Measurements from ENCODE around the gene MCM7. TPM values are rescaled to one million over a fixed set of nuclear protein-coding genes. Genes with fewer than 3 reads are reported as not detected.

Gene MCM7
- total and polyA plus RNA-seq, 2 of the 13 experiments (the other 11 are each of a cell fraction or from before 2014, with no cell fraction given) = 84.5 to 214 TPM

DNA sequence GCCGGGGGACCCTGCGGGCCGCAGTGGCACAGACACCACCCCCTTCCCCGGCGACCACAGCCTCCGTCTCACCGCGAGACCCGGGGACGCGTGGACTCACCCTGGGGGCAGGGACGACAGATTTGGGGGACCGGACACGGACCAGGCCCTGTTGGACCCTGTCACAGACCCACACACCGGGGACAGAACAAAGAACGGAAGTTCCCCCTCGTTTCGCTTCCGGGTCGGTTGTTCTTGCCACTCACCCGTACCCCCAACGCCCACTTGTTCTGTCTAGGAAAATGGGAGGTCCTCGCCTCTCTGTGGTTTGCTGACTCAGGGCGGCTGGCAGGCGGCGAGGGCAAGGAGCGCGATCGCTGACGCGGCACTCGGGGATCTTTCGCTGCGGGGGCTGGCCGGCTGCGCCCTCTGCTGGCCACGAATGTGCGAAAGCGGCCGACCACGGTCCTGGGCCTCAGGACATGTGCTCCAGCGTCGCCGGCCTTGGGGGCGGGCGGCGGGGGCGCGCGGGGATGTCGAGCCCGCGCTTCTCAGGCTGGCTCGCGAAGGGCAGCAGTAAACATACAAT, 19.6 kb downstream of the MCM7 start, which contains the start of gene ZNF3 (continued):
- TF ChIP-seq, protein P1, sequence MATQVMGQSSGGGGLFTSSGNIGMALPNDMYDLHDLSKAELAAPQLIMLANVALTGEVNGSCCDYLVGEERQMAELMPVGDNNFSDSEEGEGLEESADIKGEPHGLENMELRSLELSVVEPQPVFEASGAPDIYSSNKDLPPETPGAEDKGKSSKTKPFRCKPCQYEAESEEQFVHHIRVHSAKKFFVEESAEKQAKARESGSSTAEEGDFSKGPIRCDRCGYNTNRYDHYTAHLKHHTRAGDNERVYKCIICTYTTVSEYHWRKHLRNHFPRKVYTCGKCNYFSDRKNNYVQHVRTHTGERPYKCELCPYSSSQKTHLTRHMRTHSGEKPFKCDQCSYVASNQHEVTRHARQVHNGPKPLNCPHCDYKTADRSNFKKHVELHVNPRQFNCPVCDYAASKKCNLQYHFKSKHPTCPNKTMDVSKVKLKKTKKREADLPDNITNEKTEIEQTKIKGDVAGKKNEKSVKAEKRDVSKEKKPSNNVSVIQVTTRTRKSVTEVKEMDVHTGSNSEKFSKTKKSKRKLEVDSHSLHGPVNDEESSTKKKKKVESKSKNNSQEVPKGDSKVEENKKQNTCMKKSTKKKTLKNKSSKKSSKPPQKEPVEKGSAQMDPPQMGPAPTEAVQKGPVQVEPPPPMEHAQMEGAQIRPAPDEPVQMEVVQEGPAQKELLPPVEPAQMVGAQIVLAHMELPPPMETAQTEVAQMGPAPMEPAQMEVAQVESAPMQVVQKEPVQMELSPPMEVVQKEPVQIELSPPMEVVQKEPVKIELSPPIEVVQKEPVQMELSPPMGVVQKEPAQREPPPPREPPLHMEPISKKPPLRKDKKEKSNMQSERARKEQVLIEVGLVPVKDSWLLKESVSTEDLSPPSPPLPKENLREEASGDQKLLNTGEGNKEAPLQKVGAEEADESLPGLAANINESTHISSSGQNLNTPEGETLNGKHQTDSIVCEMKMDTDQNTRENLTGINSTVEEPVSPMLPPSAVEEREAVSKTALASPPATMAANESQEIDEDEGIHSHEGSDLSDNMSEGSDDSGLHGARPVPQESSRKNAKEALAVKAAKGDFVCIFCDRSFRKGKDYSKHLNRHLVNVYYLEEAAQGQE (IDR thresholded peaks at IDR 0.05; ENCODE audit: borderline replicate concordance in 1 of 2, low read depth in 1 of 2, low read length in 2 of 2) = 0 out of 4 replicates have a peak, but pooled peaks of 1 of the 2 experiments have one; percentile 26
- TF ChIP-seq ZNF652 (CRISPR knock-in tag; IDR thresholded peaks at IDR 0.05; ENCODE audit: borderline replicate concordance, low read depth) (peak; percentile 46; the same call in 1 of the 2 replicates), E2F5 (CRISPR knock-in tag; conservative IDR thresholded peaks at IDR 0.05) (no peak), CENPT (CRISPR knock-in tag; IDR thresholded peaks at IDR 0.05; ENCODE audit: low read depth) (0 out of 2 replicates have a peak, but pooled peaks have one; percentile 58), ZNF7 (CRISPR knock-in tag; IDR thresholded peaks at IDR 0.05) (no peak), RBM39 (IDR thresholded peaks at IDR 0.05; ENCODE audit: low read depth, low read length, poor library complexity, severe bottlenecking) (peak; percentile 89), ZNF841 (CRISPR knock-in tag; IDR thresholded peaks at IDR 0.05; ENCODE audit: borderline replicate concordance) (peak; percentile 73; the same call in 1 of the 2 replicates), ZNF367 (CRISPR knock-in tag; IDR thresholded peaks at IDR 0.05; ENCODE audit: borderline replicate concordance) (no peak), ZNF574 (CRISPR knock-in tag; IDR thresholded peaks at IDR 0.05) (peak; percentile 99), ADNP (CRISPR knock-in tag; IDR thresholded peaks at IDR 0.05) (no peak), FOSL1 (CRISPR knock-in tag; IDR thresholded peaks at IDR 0.05; ENCODE audit: borderline replicate concordance) (no peak)
- TF ChIP-seq, protein P2, sequence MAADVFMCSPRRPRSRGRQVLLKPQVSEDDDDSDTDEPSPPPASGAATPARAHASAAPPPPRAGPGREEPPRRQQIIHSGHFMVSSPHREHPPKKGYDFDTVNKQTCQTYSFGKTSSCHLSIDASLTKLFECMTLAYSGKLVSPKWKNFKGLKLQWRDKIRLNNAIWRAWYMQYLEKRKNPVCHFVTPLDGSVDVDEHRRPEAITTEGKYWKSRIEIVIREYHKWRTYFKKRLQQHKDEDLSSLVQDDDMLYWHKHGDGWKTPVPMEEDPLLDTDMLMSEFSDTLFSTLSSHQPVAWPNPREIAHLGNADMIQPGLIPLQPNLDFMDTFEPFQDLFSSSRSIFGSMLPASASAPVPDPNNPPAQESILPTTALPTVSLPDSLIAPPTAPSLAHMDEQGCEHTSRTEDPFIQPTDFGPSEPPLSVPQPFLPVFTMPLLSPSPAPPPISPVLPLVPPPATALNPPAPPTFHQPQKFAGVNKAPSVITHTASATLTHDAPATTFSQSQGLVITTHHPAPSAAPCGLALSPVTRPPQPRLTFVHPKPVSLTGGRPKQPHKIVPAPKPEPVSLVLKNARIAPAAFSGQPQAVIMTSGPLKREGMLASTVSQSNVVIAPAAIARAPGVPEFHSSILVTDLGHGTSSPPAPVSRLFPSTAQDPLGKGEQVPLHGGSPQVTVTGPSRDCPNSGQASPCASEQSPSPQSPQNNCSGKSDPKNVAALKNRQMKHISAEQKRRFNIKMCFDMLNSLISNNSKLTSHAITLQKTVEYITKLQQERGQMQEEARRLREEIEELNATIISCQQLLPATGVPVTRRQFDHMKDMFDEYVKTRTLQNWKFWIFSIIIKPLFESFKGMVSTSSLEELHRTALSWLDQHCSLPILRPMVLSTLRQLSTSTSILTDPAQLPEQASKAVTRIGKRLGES (CRISPR knock-in tag; IDR thresholded peaks at IDR 0.05; ENCODE audit: borderline replicate concordance) = no peak
- TF ChIP-seq, protein P3, sequence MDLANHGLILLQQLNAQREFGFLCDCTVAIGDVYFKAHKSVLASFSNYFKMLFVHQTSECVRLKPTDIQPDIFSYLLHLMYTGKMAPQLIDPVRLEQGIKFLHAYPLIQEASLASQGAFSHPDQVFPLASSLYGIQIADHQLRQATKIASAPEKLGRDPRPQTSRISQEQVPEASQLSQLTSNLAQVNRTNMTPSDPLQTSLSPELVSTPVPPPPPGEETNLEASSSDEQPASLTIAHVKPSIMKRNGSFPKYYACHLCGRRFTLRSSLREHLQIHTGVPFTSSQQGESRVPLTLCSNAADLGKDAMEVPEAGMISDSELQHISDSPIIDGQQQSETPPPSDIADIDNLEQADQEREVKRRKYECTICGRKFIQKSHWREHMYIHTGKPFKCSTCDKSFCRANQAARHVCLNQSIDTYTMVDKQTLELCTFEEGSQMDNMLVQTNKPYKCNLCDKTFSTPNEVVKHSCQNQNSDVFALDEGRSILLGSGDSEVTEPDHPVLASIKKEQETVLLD (CRISPR knock-in tag; IDR thresholded peaks at IDR 0.05; ENCODE audit: low read depth) = peak; percentile 95
- TF ChIP-seq, protein P4, sequence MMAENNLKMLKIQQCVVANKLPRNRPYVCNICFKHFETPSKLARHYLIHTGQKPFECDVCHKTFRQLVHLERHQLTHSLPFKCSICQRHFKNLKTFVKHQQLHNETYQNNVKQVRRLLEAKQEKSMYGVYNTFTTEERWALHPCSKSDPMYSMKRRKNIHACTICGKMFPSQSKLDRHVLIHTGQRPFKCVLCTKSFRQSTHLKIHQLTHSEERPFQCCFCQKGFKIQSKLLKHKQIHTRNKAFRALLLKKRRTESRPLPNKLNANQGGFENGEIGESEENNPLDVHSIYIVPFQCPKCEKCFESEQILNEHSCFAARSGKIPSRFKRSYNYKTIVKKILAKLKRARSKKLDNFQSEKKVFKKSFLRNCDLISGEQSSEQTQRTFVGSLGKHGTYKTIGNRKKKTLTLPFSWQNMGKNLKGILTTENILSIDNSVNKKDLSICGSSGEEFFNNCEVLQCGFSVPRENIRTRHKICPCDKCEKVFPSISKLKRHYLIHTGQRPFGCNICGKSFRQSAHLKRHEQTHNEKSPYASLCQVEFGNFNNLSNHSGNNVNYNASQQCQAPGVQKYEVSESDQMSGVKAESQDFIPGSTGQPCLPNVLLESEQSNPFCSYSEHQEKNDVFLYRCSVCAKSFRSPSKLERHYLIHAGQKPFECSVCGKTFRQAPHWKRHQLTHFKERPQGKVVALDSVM (CRISPR knock-in tag; IDR thresholded peaks at IDR 0.05) = peak; percentile 81

Measured in HepG2 (cell line).